GM19395 (cell line): ENCODE data around the gene HOXD4.

Experiments
- ATAC-seq: cut with Tn5 transposase; IDR thresholded peaks from one replicate; pipeline ENCODE4 v1.9.1; 2021; ENCODE audit warnings: mild to moderate bottlenecking, moderate library complexity; ENCODE audit not compliant: unreplicated experiment

The HOXD4 gene

DNA sequence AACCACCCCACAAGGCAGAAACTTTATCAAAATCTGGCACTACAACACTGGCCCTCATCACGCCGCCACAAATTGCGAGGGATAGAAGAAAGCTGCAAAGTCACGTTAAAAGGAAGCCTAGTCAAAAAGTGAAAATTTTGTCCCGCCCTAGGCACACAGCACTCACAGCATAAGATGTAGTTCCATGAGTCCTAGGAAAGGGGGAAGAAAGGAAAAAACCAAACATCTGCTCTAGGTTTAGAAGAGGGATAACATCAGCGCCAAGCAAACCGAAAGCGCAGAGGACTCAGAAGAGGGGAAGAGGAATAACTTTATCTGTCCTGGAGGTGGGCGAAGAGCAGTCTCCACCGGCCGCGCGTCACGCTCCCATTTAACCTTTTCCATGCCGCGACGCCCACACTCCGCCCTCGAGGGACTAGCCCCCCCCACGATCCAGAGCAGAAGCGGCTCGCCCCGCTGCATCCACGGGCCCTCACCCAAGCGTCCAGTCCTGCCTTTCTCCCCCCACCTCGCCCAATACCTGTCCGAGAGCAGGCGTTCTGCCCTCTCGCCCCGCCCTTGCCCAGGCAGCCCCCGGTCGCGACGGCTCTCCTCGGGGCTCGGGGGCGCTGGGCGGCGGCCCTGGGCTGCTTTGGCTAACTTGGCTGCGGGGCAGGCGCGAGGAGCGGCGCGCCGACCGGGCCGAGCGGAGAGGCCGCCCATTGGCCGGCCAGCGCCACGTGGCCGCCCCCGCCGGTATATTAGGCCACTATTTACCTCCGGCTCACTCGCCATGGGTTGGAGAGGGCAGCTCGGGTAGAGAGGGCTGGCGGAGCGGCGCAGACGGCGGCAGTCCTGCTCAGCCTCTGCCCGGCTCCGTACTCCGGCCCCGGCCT is 36.8 kb downstream of the HOXD4 start, which contains the start of gene HOXD1:
HOXD1 (plus strand) TSS at position 770 of the 875 bp plus-strand sequence. CDS start 134 bp downstream, outside the sequence.
- ATAC-seq: no peak

GRCh38 chr2:176188774-176189680 is 37.7 kb downstream of the HOXD4 start:
- ATAC-seq: no peak

- ATAC-seq: no peak
These were observed 38.6 kb downstream of the HOXD4 start for GRCh38 chr2:176189681-176190641.

GRCh38 chr2:176192351-176192750 is 41.0 kb downstream of the HOXD4 start:
- no peak for ATAC-seq

GRCh38 chr2:176193048-176193447 is 41.7 kb downstream of the HOXD4 start:
- ATAC-seq: no peak

- no peak for ATAC-seq
These were observed 48.6 kb downstream of the HOXD4 start for GRCh38 chr2:176199902-176200301.

DNA sequence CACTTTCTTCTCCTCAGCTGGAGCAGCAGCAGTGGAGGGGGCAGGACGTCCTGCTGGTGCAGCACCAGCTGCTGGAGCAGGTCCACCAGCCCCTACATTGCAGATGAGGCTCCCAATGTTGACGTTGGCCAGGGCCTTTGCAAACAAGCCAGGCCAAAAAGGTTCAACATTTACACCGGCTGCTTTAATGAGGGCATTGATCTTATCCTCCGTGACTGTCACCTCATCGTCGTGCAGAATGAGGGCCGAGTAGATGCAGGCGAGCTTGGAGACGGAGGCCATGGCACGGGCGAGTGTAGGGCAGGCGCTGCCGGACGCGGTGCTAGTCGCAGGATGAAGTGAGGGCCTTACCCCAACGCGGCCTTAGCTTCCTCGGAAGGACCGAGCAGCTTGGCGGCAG is 49.6 kb downstream of the HOXD4 start:
- ATAC-seq: no peak

DNA sequence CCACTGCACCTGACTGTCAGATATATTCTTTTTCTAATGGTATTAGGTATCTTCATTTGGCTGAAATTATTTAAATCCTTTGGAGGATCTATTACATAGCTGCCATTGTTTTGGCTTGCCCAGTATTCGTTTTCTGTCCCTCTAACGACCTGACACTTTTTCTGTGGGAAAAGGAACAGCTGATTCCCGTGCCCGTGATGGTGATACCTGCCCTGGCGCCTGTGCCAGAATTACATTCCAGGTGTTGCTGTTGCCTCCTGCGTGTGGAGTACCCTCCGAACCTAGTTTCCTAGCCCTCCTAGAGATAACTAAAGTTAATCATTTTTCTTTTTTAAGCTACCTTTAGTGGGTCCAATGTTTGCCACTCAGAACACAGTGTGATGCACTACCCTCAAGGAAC is 51.1 kb downstream of the HOXD4 start:
- no peak for ATAC-seq
